Endothelial cell of umbilical vein (primary cell): Measurements from ENCODE around the gene HOXB4. TPM values are rescaled to one million over a fixed set of nuclear protein-coding genes. Genes with fewer than 3 reads are reported as not detected.

Source experiments
- BruUV-seq: library from RNA; stranded (reverse); fragments of 400-500 nt; replicated peaks from 2 replicates; lab custom pipeline; 2021; lab: Mats Ljungman, UMichigan
- CTCF ChIA-PET: fragments of 300-600, 350-600 bp; sonication (Branson Sonifier 250); formaldehyde crosslinking; loops from one replicate; lab custom pipeline; 2021; ENCODE audit warnings: antibody characterized with exemption, inconsistent platforms; lab: Charles Lee
- POLR2A ChIA-PET: fragments of 300-600, 350-600 bp; sonication (Branson Sonifier 250); formaldehyde crosslinking; loops from one replicate; lab custom pipeline; 2021; ENCODE audit warnings: antibody characterized with exemption, inconsistent platforms; lab: Charles Lee
- DNase-seq: peaks from one replicate; pipeline ENCODE4 v3.0.0-alpha.2; 2011; ENCODE audit warnings: low read depth, low spot score
- FAIRE-seq: peaks from 2 replicates; lab custom pipeline; 2011; peaks lifted over from hg19 to GRCh38; lab: Jason Lieb, UNC
- H2AFZ ChIP-seq: 2 replicates; pipeline ENCODE4 v1.6.0; 2012; ENCODE audit warnings: low read depth, low read length, control low read depth, inconsistent platforms
- H3K27ac ChIP-seq: 2 replicates; pipeline ENCODE4 v1.5.1; 2011; ENCODE audit warnings: low read depth, mild to moderate bottlenecking, control low read depth, low read length, moderate library complexity; ENCODE audit not compliant: insufficient read depth
- H3K27me3 ChIP-seq, 2 experiments: 2 replicates each; pipeline versions ENCODE4 v1.6.0 to v1.6.1; 2011; ENCODE audit warnings: low read length in 2 of 2, mixed read lengths in 1 of 2; ENCODE audit not compliant: control insufficient read depth in 2 of 2, insufficient read depth in 2 of 2
- H3K36me3 ChIP-seq, 2 experiments: 2 replicates in 1 of 2; 3 replicates in 1 of 2; pipeline ENCODE4 v1.5.1; 2011; ENCODE audit warnings: low read length in 2 of 2, mild to moderate bottlenecking in 1 of 2, moderate library complexity in 1 of 2; ENCODE audit not compliant: control insufficient read depth in 2 of 2, insufficient read depth in 2 of 2; ENCODE audit errors: extremely low read depth in 1 of 2
- H3K4me1 ChIP-seq: 3 replicates; pipeline ENCODE4 v1.5.1; 2011; ENCODE audit warnings: mild to moderate bottlenecking, low read length; ENCODE audit not compliant: control insufficient read depth, insufficient read depth; ENCODE audit errors: extremely low read depth
- H3K4me2 ChIP-seq: 2 replicates; pipeline ENCODE4 v1.6.1; 2011; ENCODE audit warnings: low read length, control low read depth, mixed read lengths; ENCODE audit not compliant: insufficient read depth
- H3K4me3 ChIP-seq, 3 experiments: fragments of 200-600 bp in 1 of 3; sonication (generic), shearing (Covaris generic) in 1 of 3; replicated peaks in 1 of 3; 2 replicates each; pipeline ENCODE4 v1.5.1; 2011 to 2016; ENCODE audit warnings: control low read depth in 3 of 3, low read length in 3 of 3, mild to moderate bottlenecking in 2 of 3, inconsistent platforms in 1 of 3, low read depth in 1 of 3, moderate library complexity in 1 of 3; ENCODE audit not compliant: insufficient read depth in 1 of 3
- H3K79me2 ChIP-seq: 2 replicates; pipeline ENCODE4 v1.6.0; 2012; ENCODE audit warnings: low read length, inconsistent platforms; ENCODE audit not compliant: control insufficient read depth, insufficient read depth
- H3K9ac ChIP-seq: replicated peaks from 2 replicates; pipeline ENCODE3; 2011; ENCODE audit warnings: low read length, control low read depth; ENCODE audit not compliant: insufficient read depth; ENCODE audit errors: extremely low read depth
- H3K9me1 ChIP-seq: replicated peaks from 3 replicates; pipeline ENCODE4 v1.6.0; 2011; ENCODE audit warnings: mild to moderate bottlenecking, low read length; ENCODE audit not compliant: control insufficient read depth, insufficient read depth; ENCODE audit errors: extremely low read depth
- H3K9me3 ChIP-seq: replicated peaks from 2 replicates; pipeline ENCODE4 v1.5.1; 2012; ENCODE audit warnings: low read length, inconsistent platforms; ENCODE audit not compliant: control insufficient read depth, insufficient read depth
- H4K20me1 ChIP-seq: replicated peaks from 2 replicates; pipeline ENCODE3; 2011; ENCODE audit warnings: mild to moderate bottlenecking, low read length; ENCODE audit not compliant: control insufficient read depth, insufficient read depth; ENCODE audit errors: extremely low read depth
- EZH2 ChIP-seq: IDR thresholded peaks from 2 replicates; pipeline ENCODE4 v1.6.1; 2012; ENCODE audit warnings: borderline replicate concordance, low read depth, mild to moderate bottlenecking, moderate library complexity, low read length, inconsistent platforms; ENCODE audit not compliant: severe bottlenecking
- FOS ChIP-seq: IDR thresholded peaks from 2 replicates; pipeline ENCODE4 v1.6.1; 2011; ENCODE audit warnings: mild to moderate bottlenecking, low read length, moderate library complexity, borderline replicate concordance; ENCODE audit not compliant: insufficient read depth
- GATA2 ChIP-seq: IDR thresholded peaks from 2 replicates; pipeline ENCODE4 v1.7.0; 2011; ENCODE audit warnings: low read depth, mild to moderate bottlenecking, moderate library complexity, mixed read lengths, low read length; ENCODE audit not compliant: insufficient read length, insufficient read depth
- JUN ChIP-seq: IDR thresholded peaks from 2 replicates; pipeline ENCODE4 v1.6.1; 2011; ENCODE audit warnings: borderline replicate concordance, low read depth; ENCODE audit not compliant: insufficient read length, insufficient read depth
- MYC ChIP-seq: IDR thresholded peaks from one replicate; pipeline ENCODE4 v1.6.1; 2011; ENCODE audit warnings: mild to moderate bottlenecking, low read depth, low read length
- POLR2A ChIP-seq: IDR thresholded peaks from 2 replicates; pipeline ENCODE4 v1.6.1; 2012; ENCODE audit warnings: low read depth, mild to moderate bottlenecking, control low read depth, low read length
- POLR2AphosphoS5 ChIP-seq: IDR thresholded peaks from 2 replicates; pipeline ENCODE4 v1.6.1; 2012; ENCODE audit warnings: low read depth, mild to moderate bottlenecking, control low read depth, low read length, moderate library complexity; ENCODE audit not compliant: insufficient read depth
- dilution Hi-C: fragments of 300-500 bp; cut with MboI; formaldehyde crosslinking; loops from one replicate; pipeline ENCODE4 v1.15.0; 2019; ENCODE audit warnings: low sequenced_read_pairs; ENCODE audit not compliant: extremely low pct_ligation_motif_present
- intact Hi-C: fragments of 100-400 bp; cut with micrococcal nuclease; formaldehyde crosslinking; loops from one replicate; pipeline ENCODE4 v1.10.0; 2022
- polyA plus RNA-seq, 4 experiments: library from polyadenylated mRNA; depleted of rRNA in 3 of 4; stranded (reverse) in 3 of 4; unstranded in 1 of 4; fragments of >200 nt; gene quantifications; 2 replicates each; pipeline versions ENCODE4 v1.2.1 to v1.2.3, GENCODE V29; 2011 to 2012; ENCODE audit warnings: missing spikeins in 1 of 4
- total RNA-seq: library from RNA; stranded (reverse); gene quantifications from 2 replicates; pipeline ENCODE4 v1.2.3, GENCODE V29; 2021
- TF ChIP-seq, protein P1 (sequence below), 2 donors: IDR thresholded peaks; 1 replicate in 1 of 2; 2 replicates in 1 of 2; pipeline ENCODE4 v1.5.1; 2011; ENCODE audit warnings: low read length in 2 of 2, mild to moderate bottlenecking in 2 of 2, moderate library complexity in 2 of 2, control low read depth in 1 of 2, inconsistent platforms in 1 of 2, low read depth in 1 of 2; ENCODE audit not compliant: insufficient read depth in 1 of 2; ENCODE audit errors: extremely low read depth in 1 of 2
- TF ChIP-seq, protein P2 (sequence below): IDR thresholded peaks from 2 replicates; pipeline ENCODE4 v1.6.1; 2011; ENCODE audit not compliant: insufficient read depth, insufficient read length

Gene HOXB4
- total and polyA plus RNA-seq, 2 donors (not counting 3 experiments of a cell fraction or from before 2014, with no cell fraction given) = 4.6 to 13.1 TPM

- ChIA-PET CTCF (interaction anchor here (0.9 to 1.7 kb wide), 3 partner anchors 11 to 346 kb away, joined by 3 to 4 read pairs (median 3); no protein-coding TSS in a partner anchor), POLR2A (no interaction called here)
- dilution Hi-C loops (no loop called here), intact Hi-C loops (no loop called here)
- DNase-seq (no peak), FAIRE-seq (no peak)
- Histone ChIP-seq H3K79me2 (peaks cover 42% of the 10 kb centered on the region), H2AFZ (no peak overlapping the region), H3K27me3 (no peaks in the 10 kb centered on the region), H3K9me3 (no peaks in the 10 kb centered on the region), H3K27ac (no peak overlapping the region), H4K20me1 (no peaks in the 10 kb centered on the region), H3K4me2 (no peak overlapping the region), H3K4me1 (peaks cover 26% of the 10 kb centered on the region), H3K4me3 (no peak overlapping the region), H3K36me3 (no peaks in the 10 kb centered on the region), H3K9ac (no peak overlapping the region), H3K9me1 (no peaks in the 10 kb centered on the region)
- no TSS peak for BruUV-seq
- TF ChIP-seq, protein P1, sequence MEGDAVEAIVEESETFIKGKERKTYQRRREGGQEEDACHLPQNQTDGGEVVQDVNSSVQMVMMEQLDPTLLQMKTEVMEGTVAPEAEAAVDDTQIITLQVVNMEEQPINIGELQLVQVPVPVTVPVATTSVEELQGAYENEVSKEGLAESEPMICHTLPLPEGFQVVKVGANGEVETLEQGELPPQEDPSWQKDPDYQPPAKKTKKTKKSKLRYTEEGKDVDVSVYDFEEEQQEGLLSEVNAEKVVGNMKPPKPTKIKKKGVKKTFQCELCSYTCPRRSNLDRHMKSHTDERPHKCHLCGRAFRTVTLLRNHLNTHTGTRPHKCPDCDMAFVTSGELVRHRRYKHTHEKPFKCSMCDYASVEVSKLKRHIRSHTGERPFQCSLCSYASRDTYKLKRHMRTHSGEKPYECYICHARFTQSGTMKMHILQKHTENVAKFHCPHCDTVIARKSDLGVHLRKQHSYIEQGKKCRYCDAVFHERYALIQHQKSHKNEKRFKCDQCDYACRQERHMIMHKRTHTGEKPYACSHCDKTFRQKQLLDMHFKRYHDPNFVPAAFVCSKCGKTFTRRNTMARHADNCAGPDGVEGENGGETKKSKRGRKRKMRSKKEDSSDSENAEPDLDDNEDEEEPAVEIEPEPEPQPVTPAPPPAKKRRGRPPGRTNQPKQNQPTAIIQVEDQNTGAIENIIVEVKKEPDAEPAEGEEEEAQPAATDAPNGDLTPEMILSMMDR (IDR thresholded peaks at IDR 0.05; ENCODE audit: extremely low read depth in 1 of 2, insufficient read depth in 1 of 2, low read depth in 1 of 2, low read length in 2 of 2) = no peak
- TF ChIP-seq GATA2 = no peak
- TF ChIP-seq FOS = no peak
- no peak for TF ChIP-seq EZH2
- no peak for TF ChIP-seq JUN
- TF ChIP-seq MYC = no peak
- no peak for TF ChIP-seq POLR2A
- TF ChIP-seq POLR2AphosphoS5 = no peak
- TF ChIP-seq, protein P2, sequence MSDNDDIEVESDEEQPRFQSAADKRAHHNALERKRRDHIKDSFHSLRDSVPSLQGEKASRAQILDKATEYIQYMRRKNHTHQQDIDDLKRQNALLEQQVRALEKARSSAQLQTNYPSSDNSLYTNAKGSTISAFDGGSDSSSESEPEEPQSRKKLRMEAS = no peak
Observed at GRCh38 chr17:48606892-48607614, 28.9 kb upstream of the HOXB4 start.
